Liver (tissue), 9 donors: ENCODE results near the gene ERCC6. TPM values are rescaled to one million over a fixed set of nuclear protein-coding genes. Genes with fewer than 3 reads are reported as not detected.

Experiments
- DNase-seq: peaks from one replicate; pipeline ENCODE4 v3.0.0-alpha.2; 2017; ENCODE audit warnings: low spot score
- H3K27ac ChIP-seq, 2 donors: one replicate each; pipeline ENCODE4 v1.7.0; 2013; ENCODE audit warnings: inconsistent platforms in 2 of 2, low read length in 2 of 2, control low read depth in 1 of 2, low read depth in 1 of 2, mild to moderate bottlenecking in 1 of 2
- H3K27me3 ChIP-seq, 4 donors: one replicate each; pipeline versions ENCODE4 v1.6.1 to v1.7.0; 2013; ENCODE audit warnings: low read length in 3 of 4, inconsistent platforms in 1 of 4, mild to moderate bottlenecking in 1 of 4, moderate library complexity in 1 of 4; ENCODE audit not compliant: control insufficient read depth in 4 of 4, insufficient read depth in 4 of 4
- H3K36me3 ChIP-seq, 4 donors: one replicate each; pipeline versions ENCODE4 v1.6.1 to v1.7.0; 2013; ENCODE audit warnings: low read length in 3 of 4, mild to moderate bottlenecking in 3 of 4, low read depth in 1 of 4, moderate library complexity in 1 of 4; ENCODE audit not compliant: control insufficient read depth in 4 of 4, insufficient read depth in 3 of 4
- H3K4me1 ChIP-seq, 4 donors: one replicate each; pipeline versions ENCODE4 v1.6.1 to v1.7.0; 2013; ENCODE audit warnings: low read length in 3 of 4, mild to moderate bottlenecking in 3 of 4, moderate library complexity in 1 of 4; ENCODE audit not compliant: control insufficient read depth in 4 of 4, insufficient read depth in 4 of 4
- H3K4me3 ChIP-seq, 3 donors: one replicate each; pipeline versions ENCODE4 v1.6.1 to v1.7.0; 2013; ENCODE audit warnings: low read length in 3 of 3, control low read depth in 1 of 3, low read depth in 1 of 3, mild to moderate bottlenecking in 1 of 3
- H3K9ac ChIP-seq, 2 donors: one replicate each; pipeline ENCODE4 v1.7.0; 2013; ENCODE audit warnings: low read length in 2 of 2, mild to moderate bottlenecking in 2 of 2, moderate library complexity in 2 of 2, control low read depth in 1 of 2, low read depth in 1 of 2
- H3K9me3 ChIP-seq, 4 donors: one replicate each; pipeline versions ENCODE4 v1.6.1 to v1.7.0; 2013; ENCODE audit warnings: low read length in 3 of 4; ENCODE audit not compliant: control insufficient read depth in 4 of 4
- CTCF ChIP-seq: fragments of 150-350 bp; IDR thresholded peaks from 2 replicates; pipeline ENCODE4 v1.5.1; 2017; ENCODE audit warnings: improper control_type of control experiment, low read depth, low read length; ENCODE audit not compliant: missing input control
- EGR1 ChIP-seq, 2 donors: IDR thresholded peaks; 2 replicates each; pipeline ENCODE4 v1.6.1; 2016 to 2018; ENCODE audit warnings: antibody characterized with exemption in 2 of 2, low read depth in 2 of 2
- FOXA1 ChIP-seq: IDR thresholded peaks from 2 replicates; pipeline ENCODE4 v1.6.1; 2016; ENCODE audit warnings: antibody characterized with exemption
- FOXA2 ChIP-seq: IDR thresholded peaks from 2 replicates; pipeline ENCODE4 v1.6.1; 2016; ENCODE audit warnings: antibody characterized with exemption
- HNF4G ChIP-seq: IDR thresholded peaks from 2 replicates; pipeline ENCODE4 v1.6.1; 2016; ENCODE audit warnings: antibody characterized with exemption
- RXRA ChIP-seq, 2 donors: IDR thresholded peaks; 2 replicates each; pipeline ENCODE4 v1.6.1; 2017 to 2018; ENCODE audit warnings: antibody characterized with exemption in 2 of 2, mild to moderate bottlenecking in 1 of 2
- SP1 ChIP-seq: IDR thresholded peaks from 2 replicates; pipeline ENCODE4 v1.6.1; 2018; ENCODE audit warnings: antibody characterized with exemption, mild to moderate bottlenecking
- TAF1 ChIP-seq: conservative IDR thresholded peaks from 2 replicates; pipeline ENCODE4 v1.6.1; 2016; ENCODE audit warnings: antibody characterized with exemption, mild to moderate bottlenecking
- YY1 ChIP-seq: IDR thresholded peaks from 2 replicates; pipeline ENCODE4 v1.6.1; 2016; ENCODE audit warnings: antibody characterized with exemption, mild to moderate bottlenecking
- WGBS: extraction: QIAGEN DNeasy Blood & Tissue Kit; methylation state at CpG from one replicate; pipeline ENCODE4 v1.1.7; 2013; 5-methylcytosine and 5-hydroxymethylcytosine counted together
- polyA plus RNA-seq, 2 donors: library from polyadenylated mRNA; stranded (reverse) in 1 of 2; unstranded in 1 of 2; fragments of 200-250 nt in 1 of 2; fragments of >200 nt in 1 of 2; fragmentation: Nextera tagmentation in 1 of 2; extraction: Ambion mirVana in 1 of 2; gene quantifications; one replicate each; pipeline versions ENCODE4 v1.2.1 to v1.2.3, GENCODE V29; 2013 to 2015
- total RNA-seq, 2 donors: library from RNA; depleted of rRNA; stranded (reverse); fragments of >200 nt; gene quantifications; one replicate each; pipeline ENCODE4 v1.2.3, GENCODE V29; 2014
- TF ChIP-seq, protein P1 (sequence below): IDR thresholded peaks from 2 replicates; pipeline ENCODE4 v1.6.1; 2016; ENCODE audit warnings: antibody characterized with exemption
- TF ChIP-seq, protein P2 (sequence below): IDR thresholded peaks from 2 replicates; pipeline ENCODE4 v1.6.1; 2016; ENCODE audit warnings: antibody characterized with exemption, mild to moderate bottlenecking
- TF ChIP-seq, protein P3 (sequence below): IDR thresholded peaks from 2 replicates; pipeline ENCODE4 v1.6.1; 2016; ENCODE audit warnings: antibody characterized with exemption
- donor health status: healthy.
- donor health status: healthy.
- donor health status: healthy.
- donor health status: healthy.
- donor health status: healthy.

The ERCC6 gene
- total and polyA plus RNA-seq, 4 donors = 2.3 to 17.1 (median 7.5) TPM

GRCh38 chr10:49486009-49486408, 52.9 kb downstream of the ERCC6 start:
- Histone ChIP-seq H3K27me3 (no peaks in the 10 kb centered on the region), H3K9ac (no peak overlapping the region), H3K4me1 (no peaks in the 10 kb centered on the region), H3K36me3 (peaks cover 0 to 5% (median 5%) of the 10 kb centered on the region in 4 donors), H3K27ac (no peak overlapping the region), H3K9me3 (no peaks in the 10 kb centered on the region), H3K4me3 (no peak overlapping the region)
- 95% methylated on average over 1 of the region's 1 CpG for WGBS
- DNase-seq = no peak
- TF ChIP-seq EGR1 (IDR thresholded peaks at IDR 0.05; ENCODE audit: low read depth in 2 of 2) (no peak), RXRA (IDR thresholded peaks at IDR 0.05) (no peak), CTCF (no peak), SP1 (no peak), HNF4G (no peak), FOXA1 (no peak), YY1 (no peak), TAF1 (no peak)
- TF ChIP-seq, protein P1, sequence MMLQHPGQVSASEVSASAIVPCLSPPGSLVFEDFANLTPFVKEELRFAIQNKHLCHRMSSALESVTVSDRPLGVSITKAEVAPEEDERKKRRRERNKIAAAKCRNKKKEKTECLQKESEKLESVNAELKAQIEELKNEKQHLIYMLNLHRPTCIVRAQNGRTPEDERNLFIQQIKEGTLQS = no peak
- TF ChIP-seq, protein P2, sequence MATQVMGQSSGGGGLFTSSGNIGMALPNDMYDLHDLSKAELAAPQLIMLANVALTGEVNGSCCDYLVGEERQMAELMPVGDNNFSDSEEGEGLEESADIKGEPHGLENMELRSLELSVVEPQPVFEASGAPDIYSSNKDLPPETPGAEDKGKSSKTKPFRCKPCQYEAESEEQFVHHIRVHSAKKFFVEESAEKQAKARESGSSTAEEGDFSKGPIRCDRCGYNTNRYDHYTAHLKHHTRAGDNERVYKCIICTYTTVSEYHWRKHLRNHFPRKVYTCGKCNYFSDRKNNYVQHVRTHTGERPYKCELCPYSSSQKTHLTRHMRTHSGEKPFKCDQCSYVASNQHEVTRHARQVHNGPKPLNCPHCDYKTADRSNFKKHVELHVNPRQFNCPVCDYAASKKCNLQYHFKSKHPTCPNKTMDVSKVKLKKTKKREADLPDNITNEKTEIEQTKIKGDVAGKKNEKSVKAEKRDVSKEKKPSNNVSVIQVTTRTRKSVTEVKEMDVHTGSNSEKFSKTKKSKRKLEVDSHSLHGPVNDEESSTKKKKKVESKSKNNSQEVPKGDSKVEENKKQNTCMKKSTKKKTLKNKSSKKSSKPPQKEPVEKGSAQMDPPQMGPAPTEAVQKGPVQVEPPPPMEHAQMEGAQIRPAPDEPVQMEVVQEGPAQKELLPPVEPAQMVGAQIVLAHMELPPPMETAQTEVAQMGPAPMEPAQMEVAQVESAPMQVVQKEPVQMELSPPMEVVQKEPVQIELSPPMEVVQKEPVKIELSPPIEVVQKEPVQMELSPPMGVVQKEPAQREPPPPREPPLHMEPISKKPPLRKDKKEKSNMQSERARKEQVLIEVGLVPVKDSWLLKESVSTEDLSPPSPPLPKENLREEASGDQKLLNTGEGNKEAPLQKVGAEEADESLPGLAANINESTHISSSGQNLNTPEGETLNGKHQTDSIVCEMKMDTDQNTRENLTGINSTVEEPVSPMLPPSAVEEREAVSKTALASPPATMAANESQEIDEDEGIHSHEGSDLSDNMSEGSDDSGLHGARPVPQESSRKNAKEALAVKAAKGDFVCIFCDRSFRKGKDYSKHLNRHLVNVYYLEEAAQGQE = no peak
- TF ChIP-seq, protein P3, sequence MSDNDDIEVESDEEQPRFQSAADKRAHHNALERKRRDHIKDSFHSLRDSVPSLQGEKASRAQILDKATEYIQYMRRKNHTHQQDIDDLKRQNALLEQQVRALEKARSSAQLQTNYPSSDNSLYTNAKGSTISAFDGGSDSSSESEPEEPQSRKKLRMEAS = no peak

DNA sequence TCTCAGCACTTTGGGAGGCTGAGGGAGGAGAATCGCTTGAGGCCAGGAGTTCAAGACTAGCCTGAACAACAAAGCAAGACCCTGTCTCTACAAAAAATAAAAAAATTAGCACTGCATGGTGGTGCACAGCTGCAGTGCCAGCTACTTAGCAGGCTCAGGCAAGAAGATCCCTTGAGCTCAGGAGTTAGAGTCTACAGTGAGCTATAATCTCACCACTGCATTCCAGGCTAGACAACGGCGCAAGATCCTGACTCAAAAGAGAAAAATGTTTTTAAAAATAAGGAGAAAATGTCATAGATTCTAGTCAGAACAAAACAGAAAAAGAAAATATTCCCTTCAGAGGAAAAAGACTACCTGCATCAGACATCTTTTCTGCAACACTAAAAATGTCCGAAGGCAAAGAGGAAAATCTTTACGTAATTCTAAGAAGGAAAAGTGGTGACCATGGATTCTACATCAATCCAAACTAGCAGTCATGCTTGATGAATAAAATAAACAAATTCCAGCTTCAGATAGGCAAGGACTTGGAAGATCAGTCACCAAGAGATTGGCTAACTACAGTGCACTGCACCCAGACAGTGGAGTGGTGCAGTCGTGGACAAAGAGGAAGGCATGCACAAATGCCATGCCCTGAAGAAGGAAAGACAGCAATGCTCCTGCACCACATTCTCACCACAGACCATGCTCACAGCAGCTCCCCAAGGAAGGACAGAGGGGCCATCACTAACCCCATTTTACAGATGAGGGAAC, 54.3 kb downstream of the ERCC6 start:
- no peak for DNase-seq
- WGBS = 96% methylated on average over 6 of the region's 6 CpGs

More for the DNA sequence above, 54.3 kb downstream of the ERCC6 start:
- H3K9ac ChIP-seq = no peak overlapping the region
- H3K4me1 ChIP-seq = no peaks in the 10 kb centered on the region
- H3K9me3 ChIP-seq = no peaks in the 10 kb centered on the region
- no peak for TF ChIP-seq EGR1 (IDR thresholded peaks at IDR 0.05; ENCODE audit: low read depth in 2 of 2)
- no peak for TF ChIP-seq FOXA2
- TF ChIP-seq, protein P3 = no peak
- TF ChIP-seq, protein P1 = no peak
- no peaks in the 10 kb centered on the region for H3K27me3 ChIP-seq
- H3K4me3 ChIP-seq = no peak overlapping the region
- H3K27ac ChIP-seq = no peak overlapping the region
- peaks cover 0 to 15% (median 11%) of the 10 kb centered on the region in 4 donors for H3K36me3 ChIP-seq
